RPMI7951 (cell line): ENCODE data around the gene SLC46A2. TPM values are rescaled to one million over a fixed set of nuclear protein-coding genes. Genes with fewer than 3 reads are reported as not detected.

Source experiments
- DNase-seq: peaks from one replicate; pipeline ENCODE4 v3.0.0-alpha.2; 2012; ENCODE audit warnings: low read depth
- total RNA-seq: library from RNA; depleted of rRNA; stranded (reverse); fragments of >200 nt; shearing (Covaris generic); gene quantifications from 2 replicates; pipeline ENCODE4 v1.2.3, GENCODE V29; 2014; rRNA removed

Gene SLC46A2
- total RNA-seq, 1 experiment from 2014 or later = not detected

DNA sequence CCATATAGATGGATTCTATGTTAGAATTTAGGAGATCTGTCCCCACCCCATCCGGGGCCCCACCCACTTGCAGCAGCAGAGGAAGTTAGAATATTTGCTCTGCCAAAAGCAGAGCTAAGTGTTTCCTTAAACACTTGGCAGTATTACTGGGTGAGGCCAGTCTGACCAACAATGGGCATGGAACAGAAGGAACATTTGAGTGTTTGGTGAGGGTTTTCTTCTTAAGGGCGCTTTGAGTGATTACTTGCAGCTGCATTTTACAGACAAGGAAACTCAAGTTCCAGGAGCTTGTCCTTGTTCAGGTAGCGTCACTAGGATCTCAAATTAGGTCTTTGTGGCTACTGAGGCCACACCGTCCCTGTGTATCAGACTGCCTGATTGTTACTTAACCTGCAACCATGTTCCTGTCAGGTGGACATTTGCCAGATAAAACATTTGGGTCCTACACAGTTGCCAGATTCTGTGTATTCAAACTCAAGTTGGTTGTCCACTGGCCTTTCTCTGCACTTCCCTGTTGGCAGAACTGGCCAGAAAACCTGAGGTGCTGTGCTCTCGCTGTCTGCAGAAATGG, 59.3 kb downstream of the SLC46A2 start:
- no peak for DNase-seq

Other genes starting within 250 kb of the SLC46A2 start
- gene INIP, start 172.8 kb downstream of the SLC46A2 start, total RNA-seq = 18.5 and 18.6 TPM in 2 replicates
- gene SNX30, start 140.1 kb downstream of the SLC46A2 start, total RNA-seq = 7.0 and 9.0 TPM in 2 replicates
- gene ZNF883, start 121.3 kb upstream of the SLC46A2 start, total RNA-seq = 1.8 and 4.2 TPM in 2 replicates
- 5.1 and 6.0 TPM in 2 replicates for gene ZFP37, start 165.8 kb upstream of the SLC46A2 start, total RNA-seq